Activated T-helper 1 cell treated with anti-CD3 and anti-CD28 coated beads, Interleukin-12 subunit alpha, Interleukin-12 subunit beta, Interleukin-2, Interleukin-4 antibody, amounts not matched to agents 30 ng/mL and 10 ng/mL and 1 ng/mL, durations not matched to agents 14 hours and 24 hours and 36 hours (primary cell): Measurements from ENCODE around the gene SNED1. TPM values are rescaled to one million over a fixed set of nuclear protein-coding genes. Genes with fewer than 3 reads are reported as not detected.

Source experiments
- DNase-seq: peaks from one replicate; pipeline ENCODE4 v3.0.0; 2021; ENCODE audit warnings: low spot score
- H3K27ac Mint-ChIP-seq: one replicate; pipeline ENCODE4 v1.8.0; 2021; ENCODE audit warnings: mild to moderate bottlenecking, mixed read lengths
- H3K27me3 Mint-ChIP-seq: one replicate; pipeline ENCODE4 v1.8.0; 2022; ENCODE audit warnings: mild to moderate bottlenecking, moderate library complexity, mixed read lengths; ENCODE audit not compliant: insufficient read depth
- H3K36me3 Mint-ChIP-seq: one replicate; pipeline ENCODE4 v1.8.0; 2021; ENCODE audit warnings: low read depth, mixed read lengths
- H3K4me1 Mint-ChIP-seq: one replicate; pipeline ENCODE4 v1.8.0; 2021; ENCODE audit warnings: low read depth, mixed read lengths
- H3K4me3 Mint-ChIP-seq: one replicate; pipeline ENCODE4 v1.8.0; 2021; ENCODE audit warnings: mild to moderate bottlenecking, moderate library complexity, mixed read lengths
- H3K9me3 Mint-ChIP-seq: one replicate; pipeline ENCODE4 v1.8.0; 2021; ENCODE audit warnings: mixed read lengths
- intact Hi-C: fragments of 100-400 bp; cut with micrococcal nuclease; formaldehyde crosslinking; loops from one replicate; pipeline ENCODE4 v1.15.1; 2024
- total RNA-seq: library from RNA; stranded (reverse); gene quantifications from 2 replicates; pipeline ENCODE4 v1.2.3, GENCODE V29; 2022

Gene SNED1
- total RNA-seq, 1 donor from 2014 or later, result 2.5 TPM

GRCh38 chr2:241014224-241014623, 15.8 kb downstream of the SNED1 start:
- DNase-seq, result no peak
- intact Hi-C loops, result no loop called here
- peaks cover 10% of the 10 kb centered on the region for H3K4me1 Mint-ChIP-seq

GRCh38 chr2:241014764-241015163, 16.3 kb downstream of the SNED1 start:
- H3K9me3 Mint-ChIP-seq, result no peaks in the 10 kb centered on the region
- peaks cover 3% of the 10 kb centered on the region for H3K36me3 Mint-ChIP-seq
- no peak overlapping the region for H3K4me3 Mint-ChIP-seq
- intact Hi-C loops, result no loop called here
- H3K4me1 Mint-ChIP-seq, result peaks cover 6% of the 10 kb centered on the region
- DNase-seq, result no peak
- H3K27ac Mint-ChIP-seq, result no peak overlapping the region
- H3K27me3 Mint-ChIP-seq, result no peaks in the 10 kb centered on the region

More at GRCh38 chr2:241014224-241014623, 15.8 kb downstream of the SNED1 start:
- Mint-ChIP-seq H3K36me3 (peaks cover 3% of the 10 kb centered on the region), H3K27me3 (no peaks in the 10 kb centered on the region), H3K9me3 (no peaks in the 10 kb centered on the region), H3K27ac (no peak overlapping the region), H3K4me3 (no peak overlapping the region)

GRCh38 chr2:241015439-241015838, 17.0 kb downstream of the SNED1 start:
- Mint-ChIP-seq H3K27ac (no peak overlapping the region), H3K36me3 (peaks cover 3% of the 10 kb centered on the region), H3K4me3 (no peak overlapping the region), H3K4me1 (no peaks in the 10 kb centered on the region), H3K27me3 (no peaks in the 10 kb centered on the region), H3K9me3 (no peaks in the 10 kb centered on the region)
- DNase-seq, result no peak
- intact Hi-C loops, result no loop called here

GRCh38 chr2:241017228-241017940, 19.0 kb downstream of the SNED1 start:
- H3K27ac Mint-ChIP-seq, result no peak overlapping the region
- peaks cover 6% of the 10 kb centered on the region for H3K27me3 Mint-ChIP-seq
- H3K4me3 Mint-ChIP-seq, result no peak overlapping the region
- intact Hi-C loops, result no loop called here
- H3K4me1 Mint-ChIP-seq, result no peaks in the 10 kb centered on the region
- DNase-seq, result no peak
- peaks cover 2% of the 10 kb centered on the region for H3K36me3 Mint-ChIP-seq
- peaks cover 5% of the 10 kb centered on the region for H3K9me3 Mint-ChIP-seq

- Mint-ChIP-seq H3K36me3 (no peaks in the 10 kb centered on the region), H3K27ac (no peak overlapping the region), H3K9me3 (peaks cover 8% of the 10 kb centered on the region), H3K27me3 (peaks cover 9% of the 10 kb centered on the region), H3K4me3 (no peak overlapping the region), H3K4me1 (no peaks in the 10 kb centered on the region)
- no peak for DNase-seq
- intact Hi-C loops, result no loop called here
Observed at GRCh38 chr2:241018051-241018891, 19.9 kb downstream of the SNED1 start.

GRCh38 chr2:241019441-241020139, 21.2 kb downstream of the SNED1 start:
- Mint-ChIP-seq H3K9me3 (peaks cover 8% of the 10 kb centered on the region), H3K27me3 (peaks cover 9% of the 10 kb centered on the region), H3K4me1 (no peaks in the 10 kb centered on the region), H3K4me3 (no peak overlapping the region), H3K36me3 (no peaks in the 10 kb centered on the region), H3K27ac (no peak overlapping the region)
- DNase-seq, result no peak
- intact Hi-C loops, result no loop called here

GRCh38 chr2:241020201-241020600, 21.8 kb downstream of the SNED1 start:
- intact Hi-C loops, result no loop called here
- no peak overlapping the region for H3K27ac Mint-ChIP-seq
- no peaks in the 10 kb centered on the region for H3K36me3 Mint-ChIP-seq
- peaks cover 11% of the 10 kb centered on the region for H3K9me3 Mint-ChIP-seq
- no peak overlapping the region for H3K4me3 Mint-ChIP-seq
- no peak for DNase-seq
- H3K4me1 Mint-ChIP-seq, result no peaks in the 10 kb centered on the region
- H3K27me3 Mint-ChIP-seq, result peaks cover 9% of the 10 kb centered on the region

GRCh38 chr2:241020629-241021190, 22.3 kb downstream of the SNED1 start:
- DNase-seq, result no peak
- Mint-ChIP-seq H3K27ac (no peak overlapping the region), H3K27me3 (peaks cover 11% of the 10 kb centered on the region), H3K4me3 (no peak overlapping the region), H3K4me1 (no peaks in the 10 kb centered on the region), H3K36me3 (peaks cover 3% of the 10 kb centered on the region), H3K9me3 (peaks cover 16% of the 10 kb centered on the region)
- intact Hi-C loops, result no loop called here

GRCh38 chr2:241025639-241026038, 27.2 kb downstream of the SNED1 start:
- Mint-ChIP-seq H3K4me3 (no peak overlapping the region), H3K4me1 (no peaks in the 10 kb centered on the region), H3K36me3 (peaks cover 3% of the 10 kb centered on the region), H3K9me3 (peaks cover 26% of the 10 kb centered on the region), H3K27ac (no peak overlapping the region), H3K27me3 (peaks cover 15% of the 10 kb centered on the region)
- intact Hi-C loops, result no loop called here
- no peak for DNase-seq

- H3K36me3 Mint-ChIP-seq, result peaks cover 3% of the 10 kb centered on the region
- peaks cover 6% of the 10 kb centered on the region for H3K27me3 Mint-ChIP-seq
- no peaks in the 10 kb centered on the region for H3K4me1 Mint-ChIP-seq
- no peak overlapping the region for H3K4me3 Mint-ChIP-seq
- H3K9me3 Mint-ChIP-seq, result peaks cover 19% of the 10 kb centered on the region
- no peak for DNase-seq
- no peak overlapping the region for H3K27ac Mint-ChIP-seq
- intact Hi-C loops, result no loop called here
Observed at GRCh38 chr2:241029599-241030332, 31.3 kb downstream of the SNED1 start.

- H3K36me3 Mint-ChIP-seq, result peaks cover 3% of the 10 kb centered on the region
- H3K4me1 Mint-ChIP-seq, result no peaks in the 10 kb centered on the region
- peaks cover 6% of the 10 kb centered on the region for H3K27me3 Mint-ChIP-seq
- H3K4me3 Mint-ChIP-seq, result no peak overlapping the region
- intact Hi-C loops, result no loop called here
- DNase-seq, result no peak
- peaks cover 14% of the 10 kb centered on the region for H3K9me3 Mint-ChIP-seq
- H3K27ac Mint-ChIP-seq, result no peak overlapping the region
Observed at GRCh38 chr2:241030333-241030680, 31.9 kb downstream of the SNED1 start.

- no peak for DNase-seq
- H3K4me1 Mint-ChIP-seq, result no peaks in the 10 kb centered on the region
Observed at GRCh38 chr2:241030883-241031282, 32.5 kb downstream of the SNED1 start.

More at GRCh38 chr2:241030883-241031282, 32.5 kb downstream of the SNED1 start:
- Mint-ChIP-seq H3K4me3 (no peak overlapping the region), H3K36me3 (no peaks in the 10 kb centered on the region), H3K27ac (no peak overlapping the region), H3K27me3 (peaks cover 4% of the 10 kb centered on the region), H3K9me3 (peaks cover 9% of the 10 kb centered on the region)
- intact Hi-C loops, result no loop called here
